WI38 (cell line): ENCODE results near the gene GPR17.

Experiments
- H3K4me3 ChIP-seq: 2 replicates; pipeline ENCODE4 v1.5.1; 2011; ENCODE audit warnings: low read depth, mild to moderate bottlenecking, control low read depth, low read length
- TF ChIP-seq, protein P1 (sequence below): IDR thresholded peaks from 2 replicates; pipeline ENCODE4 v1.5.1; 2012; ENCODE audit warnings: low read depth, mild to moderate bottlenecking, control low read depth, low read length

GPR17 gene

DNA sequence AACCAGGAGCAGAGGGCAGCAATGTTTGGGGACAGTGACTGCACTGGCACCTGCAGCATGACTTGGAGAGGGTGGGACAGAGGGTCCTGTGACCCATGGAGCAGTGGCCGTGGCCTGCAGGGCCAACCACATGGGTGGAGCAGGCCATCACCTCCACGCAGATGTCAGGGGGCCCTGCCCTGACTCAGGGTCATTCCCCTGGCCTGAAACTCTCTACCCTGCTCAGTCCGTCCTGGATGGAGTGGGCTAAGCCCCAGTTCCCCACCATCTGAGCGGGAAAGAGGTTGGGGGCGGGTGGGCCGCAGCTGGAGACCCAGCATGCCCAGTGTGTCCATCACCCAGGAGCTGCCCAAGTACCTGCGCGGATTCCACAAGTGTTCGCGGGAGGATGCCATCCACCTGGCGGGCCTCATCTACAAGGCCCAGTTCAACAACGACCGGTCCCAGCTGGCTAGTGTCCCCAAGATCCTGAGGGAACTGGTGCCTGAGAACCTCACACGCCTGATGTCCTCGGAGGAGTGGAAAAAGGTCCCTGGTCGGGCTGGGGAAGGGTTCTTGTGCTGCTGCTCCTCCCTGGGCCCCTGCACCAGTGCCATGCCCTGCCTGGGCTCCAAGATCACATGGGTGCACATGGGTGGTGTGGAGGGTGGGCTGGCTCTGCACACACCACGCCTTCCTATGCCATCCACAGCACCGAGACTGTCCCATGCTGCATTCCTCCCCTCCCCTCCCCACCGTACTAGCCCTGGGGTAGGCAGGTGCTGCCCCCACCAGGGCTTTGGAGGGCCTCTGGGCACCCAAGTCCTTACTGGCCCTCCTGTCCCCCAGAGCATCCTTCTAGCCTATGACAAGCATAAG, 10.3 kb upstream of the GPR17 start:
- TF ChIP-seq, protein P1, sequence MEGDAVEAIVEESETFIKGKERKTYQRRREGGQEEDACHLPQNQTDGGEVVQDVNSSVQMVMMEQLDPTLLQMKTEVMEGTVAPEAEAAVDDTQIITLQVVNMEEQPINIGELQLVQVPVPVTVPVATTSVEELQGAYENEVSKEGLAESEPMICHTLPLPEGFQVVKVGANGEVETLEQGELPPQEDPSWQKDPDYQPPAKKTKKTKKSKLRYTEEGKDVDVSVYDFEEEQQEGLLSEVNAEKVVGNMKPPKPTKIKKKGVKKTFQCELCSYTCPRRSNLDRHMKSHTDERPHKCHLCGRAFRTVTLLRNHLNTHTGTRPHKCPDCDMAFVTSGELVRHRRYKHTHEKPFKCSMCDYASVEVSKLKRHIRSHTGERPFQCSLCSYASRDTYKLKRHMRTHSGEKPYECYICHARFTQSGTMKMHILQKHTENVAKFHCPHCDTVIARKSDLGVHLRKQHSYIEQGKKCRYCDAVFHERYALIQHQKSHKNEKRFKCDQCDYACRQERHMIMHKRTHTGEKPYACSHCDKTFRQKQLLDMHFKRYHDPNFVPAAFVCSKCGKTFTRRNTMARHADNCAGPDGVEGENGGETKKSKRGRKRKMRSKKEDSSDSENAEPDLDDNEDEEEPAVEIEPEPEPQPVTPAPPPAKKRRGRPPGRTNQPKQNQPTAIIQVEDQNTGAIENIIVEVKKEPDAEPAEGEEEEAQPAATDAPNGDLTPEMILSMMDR: no peak
- H3K4me3 ChIP-seq: no peak overlapping the region

DNA sequence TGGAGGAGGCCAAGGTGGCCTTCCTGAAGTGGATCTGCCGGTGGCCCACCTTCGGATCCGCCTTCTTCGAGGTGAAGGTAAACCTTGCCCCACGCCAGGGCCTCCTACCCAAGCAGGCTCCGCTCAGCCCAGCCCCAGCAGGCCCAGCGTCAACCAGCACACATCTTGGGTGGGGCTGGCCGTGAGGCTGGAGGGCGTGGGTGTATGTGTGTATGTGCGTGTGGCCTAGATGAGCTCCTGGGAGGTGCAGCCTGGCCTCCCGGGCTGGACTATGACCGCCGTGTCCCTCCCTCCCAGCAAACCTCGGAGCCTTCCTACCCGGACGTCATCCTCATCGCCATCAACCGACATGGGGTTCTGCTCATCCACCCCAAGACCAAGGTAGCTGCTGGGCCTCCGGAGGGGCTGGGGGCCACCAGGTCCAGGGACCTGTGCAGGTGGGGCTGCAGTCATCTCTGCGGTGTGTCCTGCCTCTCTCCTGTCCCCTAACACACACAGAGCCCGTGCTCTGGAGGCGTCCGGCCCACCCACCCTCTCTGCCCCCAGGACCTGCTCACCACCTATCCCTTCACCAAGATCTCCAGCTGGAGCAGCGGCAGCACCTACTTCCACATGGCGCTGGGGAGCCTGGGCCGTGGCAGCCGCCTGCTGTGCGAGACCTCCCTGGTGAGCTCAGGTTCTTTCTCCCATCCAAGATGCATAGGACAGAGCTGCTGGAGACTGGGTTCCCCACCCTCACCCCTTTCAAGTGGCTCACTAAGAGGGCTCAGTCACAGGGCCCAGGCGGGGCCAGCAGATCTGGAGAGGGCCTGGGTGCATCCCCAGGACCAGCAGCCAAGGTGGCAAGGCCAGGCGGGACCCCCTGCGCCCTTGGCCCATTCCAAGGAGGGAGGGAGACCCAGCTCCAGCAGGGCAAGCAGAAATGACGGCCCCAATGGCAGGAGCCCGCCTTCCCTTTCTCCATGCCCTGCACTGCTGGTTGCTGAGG, 9.4 kb upstream of the GPR17 start:
- TF ChIP-seq, protein P1: no peak
- H3K4me3 ChIP-seq: no peak overlapping the region

DNA sequence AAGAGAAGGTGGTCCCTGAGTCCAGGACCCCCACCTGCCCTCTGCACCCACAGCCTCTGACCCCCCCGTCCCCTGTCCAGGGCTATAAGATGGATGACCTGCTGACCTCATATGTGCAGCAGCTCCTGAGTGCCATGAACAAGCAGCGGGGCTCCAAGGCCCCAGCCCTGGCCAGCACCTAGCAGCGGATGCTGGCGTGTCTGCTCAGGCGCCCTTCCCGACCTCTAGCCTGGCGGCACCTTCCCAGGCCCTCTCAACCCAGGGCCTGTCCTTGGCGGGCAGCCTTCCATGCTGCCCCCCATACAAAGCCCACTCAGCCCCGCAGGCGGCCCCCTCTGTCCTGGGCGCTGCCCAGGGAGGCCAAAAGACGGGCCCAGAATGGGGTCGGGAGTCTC, 8.7 kb upstream of the GPR17 start:
- TF ChIP-seq, protein P1: no peak

DNA sequence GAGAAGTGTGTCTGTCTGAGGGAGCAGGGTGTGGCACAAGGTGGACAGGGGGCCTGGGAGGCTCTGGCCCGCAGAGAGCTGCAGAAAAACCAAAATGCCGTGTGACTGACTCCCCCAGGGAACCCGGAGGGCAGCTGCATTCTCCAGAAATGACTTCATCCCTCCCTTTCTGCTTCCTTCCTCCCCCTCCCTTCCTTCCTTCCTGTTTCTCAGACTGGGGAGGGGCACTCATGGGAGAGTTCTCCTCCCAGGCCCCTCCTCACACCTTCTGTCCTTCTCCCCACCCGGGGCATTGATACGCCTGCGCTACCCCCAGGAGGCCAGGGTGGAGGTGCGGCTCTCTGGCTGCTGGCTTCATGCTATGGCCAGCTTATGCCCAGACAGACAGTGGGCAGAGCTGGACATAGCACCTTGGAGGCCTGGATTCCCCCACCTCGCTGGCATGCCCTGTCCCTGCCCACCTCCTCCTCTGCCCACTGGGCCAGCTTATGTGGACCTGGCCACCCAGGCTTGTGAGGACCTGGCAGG, 8.2 kb upstream of the GPR17 start:
- H3K4me3 ChIP-seq: no peak overlapping the region

More for the DNA sequence above, 8.7 kb upstream of the GPR17 start:
- no peak overlapping the region for H3K4me3 ChIP-seq

DNA sequence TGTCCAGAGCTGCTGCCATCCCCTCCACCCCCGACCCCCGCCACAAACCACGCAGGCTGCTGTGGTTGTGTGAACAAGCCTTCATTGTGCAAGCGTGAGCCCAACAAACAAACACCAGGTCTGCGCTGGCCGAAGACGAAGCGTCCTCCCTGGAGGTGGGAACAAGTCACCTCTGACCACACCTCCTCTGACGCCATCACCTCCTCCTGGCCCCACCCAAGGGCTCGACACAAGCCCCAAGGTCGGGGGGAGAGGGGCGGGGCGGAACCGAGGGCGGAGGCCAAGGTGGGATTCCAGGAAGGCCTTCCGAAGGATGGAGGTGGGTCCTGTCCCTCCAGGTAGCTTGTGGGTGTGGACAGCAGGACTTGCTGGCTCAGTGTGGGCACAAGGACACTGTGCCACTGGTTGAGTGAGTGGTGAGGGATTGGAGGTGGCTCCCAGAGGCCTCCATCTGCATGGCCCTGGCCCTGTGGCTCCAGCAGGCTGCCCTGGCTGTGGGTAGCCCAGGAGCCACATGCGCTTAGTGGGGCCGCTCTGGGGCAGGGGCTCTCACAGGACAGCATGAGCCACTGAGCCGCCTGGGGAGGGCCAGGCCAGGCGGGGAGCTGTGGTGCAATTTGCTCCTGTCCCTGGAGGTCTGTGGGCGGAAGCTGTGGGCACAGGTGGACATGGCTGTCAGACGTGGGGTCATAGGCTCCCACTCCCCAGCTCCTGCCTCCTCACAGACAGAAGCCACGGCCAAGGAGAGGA, 7.4 kb upstream of the GPR17 start:
- H3K4me3 ChIP-seq: no peak overlapping the region
- TF ChIP-seq, protein P1: no peak

More for the DNA sequence above, 8.2 kb upstream of the GPR17 start:
- TF ChIP-seq, protein P1: no peak

DNA sequence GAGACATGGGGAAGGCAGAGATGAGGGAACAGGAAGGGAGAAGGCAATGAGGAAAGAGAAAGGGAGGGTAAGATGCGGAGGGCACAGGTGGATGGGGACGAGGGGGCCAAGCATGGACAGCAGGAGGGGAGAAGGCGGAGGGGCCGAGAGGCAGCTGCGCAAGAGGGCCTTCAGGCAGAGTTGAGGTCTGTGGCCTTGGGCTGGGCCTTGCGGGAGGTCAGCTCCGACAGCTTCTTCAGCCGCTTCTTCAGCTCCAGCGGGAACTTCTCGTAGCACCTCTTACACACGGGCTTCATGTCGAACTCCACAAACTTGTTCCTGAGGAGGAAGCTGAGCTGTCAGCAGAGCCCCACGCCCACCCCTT, 6.9 kb upstream of the GPR17 start:
- no peak overlapping the region for H3K4me3 ChIP-seq
- TF ChIP-seq, protein P1: no peak
